Muscle layer of colon (tissue), 2 donors: ENCODE measurements around the gene XIRP2.

Experiments used
- H3K27ac ChIP-seq: one replicate; pipeline ENCODE4 v1.7.0; 2013; ENCODE audit warnings: low read depth, mild to moderate bottlenecking, low read length, moderate library complexity
- H3K27me3 ChIP-seq, 2 donors: one replicate each; pipeline ENCODE4 v1.7.0; 2013; ENCODE audit warnings: low read length in 2 of 2, mild to moderate bottlenecking in 2 of 2; ENCODE audit not compliant: insufficient read depth in 2 of 2, control insufficient read depth in 1 of 2
- H3K36me3 ChIP-seq: one replicate; pipeline ENCODE4 v1.7.0; 2013; ENCODE audit warnings: mild to moderate bottlenecking, low read length; ENCODE audit not compliant: insufficient read depth
- H3K4me1 ChIP-seq: one replicate; pipeline ENCODE4 v1.7.0; 2013; ENCODE audit warnings: mild to moderate bottlenecking, low read length; ENCODE audit not compliant: insufficient read depth
- H3K4me3 ChIP-seq, 2 donors: one replicate each; pipeline ENCODE4 v1.7.0; 2013; ENCODE audit warnings: low read length in 2 of 2, low read depth in 1 of 2, mild to moderate bottlenecking in 1 of 2, moderate library complexity in 1 of 2
- H3K9ac ChIP-seq: one replicate; pipeline ENCODE4 v1.7.0; 2013; ENCODE audit warnings: low read length
- H3K9me3 ChIP-seq: one replicate; pipeline ENCODE4 v1.7.0; 2013; ENCODE audit warnings: mild to moderate bottlenecking, low read length
- donor health status: abdominal sarcoma.
- donor health status: Adenocarcinoma of cecum.

The XIRP2 gene

DNA sequence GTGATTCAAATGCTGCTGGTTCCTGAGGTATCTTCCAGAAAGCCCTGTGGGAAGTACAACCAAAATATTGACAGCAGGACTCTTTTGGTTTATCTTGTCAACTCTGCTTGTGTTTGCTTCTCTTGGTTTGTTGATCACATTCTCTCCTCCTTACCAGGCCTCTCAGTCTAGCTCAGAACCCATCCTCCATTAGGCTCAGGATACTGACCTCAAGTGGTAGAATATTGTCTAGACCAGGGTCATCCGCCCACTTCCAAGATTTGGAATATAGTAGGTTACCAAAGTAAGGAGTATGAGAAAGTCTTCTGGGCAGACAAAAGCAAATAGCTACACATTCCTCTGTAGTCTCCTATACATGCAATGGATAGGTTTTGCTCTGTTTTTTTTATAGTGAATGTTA, 56.6 kb downstream of the XIRP2 start:
- no peak overlapping the region for H3K27ac ChIP-seq
- no peak overlapping the region for H3K9ac ChIP-seq
- H3K27me3 ChIP-seq, result no peaks in the 10 kb centered on the region
- H3K4me3 ChIP-seq, result no peak overlapping the region
- no peaks in the 10 kb centered on the region for H3K4me1 ChIP-seq
- no peaks in the 10 kb centered on the region for H3K9me3 ChIP-seq
- no peaks in the 10 kb centered on the region for H3K36me3 ChIP-seq

DNA sequence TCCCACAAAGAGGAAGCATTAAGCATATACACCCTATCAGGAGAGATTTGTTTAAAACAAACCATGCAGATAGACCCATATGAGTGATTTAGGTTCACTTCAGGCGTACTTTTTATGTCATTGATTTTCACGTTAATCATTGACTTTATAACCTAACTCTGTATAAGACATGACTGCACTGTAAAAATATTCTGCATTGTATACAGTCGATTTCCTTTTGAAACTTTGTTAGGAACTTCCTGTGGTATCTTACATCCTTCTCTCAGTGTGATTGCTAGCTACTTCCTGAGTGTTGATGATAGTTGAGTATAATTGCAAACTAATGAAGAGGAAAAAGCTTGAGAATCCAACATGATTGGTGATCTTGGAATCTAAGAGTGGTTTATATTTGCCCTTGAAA, 69.4 kb downstream of the XIRP2 start:
- Histone ChIP-seq H3K27me3 (no peaks in the 10 kb centered on the region), H3K4me1 (no peaks in the 10 kb centered on the region), H3K4me3 (no peak overlapping the region), H3K36me3 (no peaks in the 10 kb centered on the region), H3K9me3 (no peaks in the 10 kb centered on the region), H3K27ac (no peak overlapping the region), H3K9ac (no peak overlapping the region)

DNA sequence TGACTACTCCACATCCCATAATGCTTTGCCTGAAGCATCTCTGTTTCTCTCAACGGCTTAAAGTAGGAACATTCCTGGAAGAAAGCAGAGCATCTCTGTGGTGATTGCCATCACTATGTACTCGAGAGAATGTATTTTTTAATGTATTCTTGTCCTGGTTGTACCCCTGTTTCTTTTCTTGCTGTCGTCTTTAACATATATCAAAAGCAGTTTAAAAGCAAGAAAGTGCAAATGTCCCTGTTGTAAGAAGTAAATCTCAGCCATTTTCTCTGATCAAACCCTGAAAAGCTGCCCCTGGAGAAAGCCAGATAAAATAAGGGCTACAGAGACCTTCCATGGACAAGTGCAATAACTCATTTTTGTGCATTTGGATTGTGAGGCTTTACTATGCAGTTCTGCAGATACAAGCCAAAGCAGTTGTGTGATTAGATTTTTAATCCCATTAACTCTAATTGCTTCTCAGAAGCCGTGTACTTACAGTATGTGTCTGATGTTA, 70.8 kb downstream of the XIRP2 start:
- no peaks in the 10 kb centered on the region for H3K27me3 ChIP-seq
- H3K4me1 ChIP-seq, result no peaks in the 10 kb centered on the region
- no peak overlapping the region for H3K27ac ChIP-seq
- no peak overlapping the region for H3K9ac ChIP-seq
- no peaks in the 10 kb centered on the region for H3K36me3 ChIP-seq
- H3K4me3 ChIP-seq, result no peak overlapping the region
- no peaks in the 10 kb centered on the region for H3K9me3 ChIP-seq

DNA sequence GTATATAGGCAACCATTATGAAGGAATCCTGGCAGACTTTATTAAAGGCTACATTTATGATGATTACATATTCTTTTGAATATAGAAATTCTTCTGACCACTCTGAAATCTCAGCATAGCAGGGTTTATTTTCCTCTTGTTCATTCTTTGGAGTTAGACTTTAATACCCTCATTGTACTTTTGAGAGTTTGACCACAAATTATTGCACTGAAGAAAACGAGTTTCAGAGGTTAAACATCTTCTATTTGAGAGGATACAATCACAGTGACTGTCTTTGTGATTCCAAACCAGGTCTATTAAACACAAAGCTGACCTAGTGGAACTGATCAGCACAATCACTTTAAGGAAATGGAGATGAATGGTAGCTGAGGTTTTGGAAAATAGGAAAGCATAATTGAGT, 71.3 kb downstream of the XIRP2 start:
- H3K4me3 ChIP-seq, result no peak overlapping the region
- no peaks in the 10 kb centered on the region for H3K27me3 ChIP-seq
- H3K9ac ChIP-seq, result no peak overlapping the region
- H3K27ac ChIP-seq, result no peak overlapping the region
- no peaks in the 10 kb centered on the region for H3K36me3 ChIP-seq
- H3K9me3 ChIP-seq, result no peaks in the 10 kb centered on the region
- no peaks in the 10 kb centered on the region for H3K4me1 ChIP-seq

DNA sequence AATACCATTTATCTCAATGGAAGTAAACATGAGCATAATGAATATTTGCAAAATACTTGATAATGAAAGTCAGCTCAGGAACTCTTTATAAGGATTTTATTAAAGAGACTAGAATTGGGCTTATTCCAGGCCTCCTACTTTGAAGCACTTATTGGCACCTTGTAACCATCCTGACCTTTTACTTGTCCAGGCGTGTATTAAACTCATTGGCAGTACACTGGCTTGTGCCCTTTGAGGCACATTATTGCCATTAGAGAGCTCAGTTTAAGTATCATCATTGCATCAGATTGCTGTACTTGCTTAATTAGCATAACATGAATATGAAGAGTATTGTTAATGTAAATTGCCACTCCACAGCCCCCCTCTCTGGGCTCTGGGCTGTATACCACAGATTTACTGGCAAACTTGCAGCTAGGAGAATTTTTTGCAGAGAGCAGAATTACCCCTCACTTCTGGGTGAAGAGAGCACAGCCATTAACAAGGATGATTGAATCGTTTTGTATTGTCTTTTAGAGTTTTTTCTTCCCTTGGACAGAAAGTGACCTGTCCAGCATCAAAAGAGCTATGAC, 72.5 kb downstream of the XIRP2 start:
- Histone ChIP-seq H3K27me3 (no peaks in the 10 kb centered on the region), H3K9me3 (no peaks in the 10 kb centered on the region), H3K27ac (no peak overlapping the region), H3K4me1 (no peaks in the 10 kb centered on the region), H3K4me3 (no peak overlapping the region), H3K9ac (no peak overlapping the region), H3K36me3 (no peaks in the 10 kb centered on the region)

DNA sequence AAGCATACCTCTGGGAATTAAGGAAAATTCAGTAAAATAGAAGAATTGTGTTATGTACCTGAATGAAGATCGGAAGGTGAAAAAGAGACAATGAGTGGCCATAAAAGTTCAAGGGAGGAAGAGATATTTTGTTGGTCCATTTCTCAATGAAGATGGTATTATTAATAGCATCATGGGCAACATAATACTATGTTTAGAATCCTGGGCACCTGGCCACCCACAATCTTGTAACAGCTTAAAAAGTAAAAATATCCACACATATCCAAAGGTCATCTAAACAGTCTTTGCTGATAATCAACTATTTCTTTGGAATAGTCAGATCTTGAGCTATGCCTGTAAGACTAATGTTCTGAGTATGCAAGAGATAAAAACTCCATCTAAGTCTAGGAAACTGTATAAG, 73.7 kb downstream of the XIRP2 start:
- Histone ChIP-seq H3K27ac (no peak overlapping the region), H3K27me3 (no peaks in the 10 kb centered on the region), H3K9me3 (no peaks in the 10 kb centered on the region), H3K4me1 (no peaks in the 10 kb centered on the region), H3K9ac (no peak overlapping the region), H3K36me3 (no peaks in the 10 kb centered on the region), H3K4me3 (no peak overlapping the region)

DNA sequence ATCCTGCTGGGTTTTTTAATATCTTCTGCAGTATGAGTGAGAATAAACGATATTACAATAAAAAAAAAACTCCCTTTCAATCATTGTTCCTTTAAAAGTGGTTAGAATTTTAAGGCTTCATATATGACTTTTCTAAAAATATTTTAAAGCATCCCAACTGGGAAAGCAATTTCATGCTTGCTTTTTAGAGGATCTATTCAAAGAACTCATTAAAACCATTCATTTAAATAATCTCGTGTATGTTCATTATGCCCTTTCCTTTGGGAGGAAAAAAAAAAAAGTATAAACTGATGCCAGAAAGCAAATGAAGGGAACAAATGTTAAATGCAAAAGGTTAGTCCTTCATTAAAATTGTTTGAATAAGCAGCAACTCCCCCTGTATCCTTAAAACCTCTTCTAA, 81.2 kb downstream of the XIRP2 start:
- H3K4me3 ChIP-seq, result no peak overlapping the region
- H3K36me3 ChIP-seq, result no peaks in the 10 kb centered on the region
- H3K9ac ChIP-seq, result no peak overlapping the region
- H3K27me3 ChIP-seq, result no peaks in the 10 kb centered on the region
- no peaks in the 10 kb centered on the region for H3K4me1 ChIP-seq
- H3K9me3 ChIP-seq, result no peaks in the 10 kb centered on the region
- no peak overlapping the region for H3K27ac ChIP-seq

DNA sequence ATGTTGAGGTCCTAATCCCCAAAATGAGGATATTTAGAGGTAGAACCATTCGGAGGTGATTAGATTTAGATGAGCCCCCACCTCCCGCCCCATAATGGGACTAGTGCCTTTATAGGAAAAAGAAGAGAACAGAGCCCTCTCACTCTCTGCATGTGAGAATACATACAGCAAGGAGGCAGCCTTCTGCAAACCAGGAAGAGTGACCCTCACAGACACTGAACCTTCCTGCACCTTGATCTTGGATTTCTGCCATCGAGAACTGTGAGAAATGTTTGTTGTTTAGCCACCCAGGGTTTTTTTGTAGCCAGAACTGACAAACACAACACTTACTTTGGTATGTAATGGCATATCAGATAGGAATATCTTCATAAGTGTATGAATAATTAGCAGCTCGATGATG, 83.7 kb downstream of the XIRP2 start:
- H3K27ac ChIP-seq, result no peak overlapping the region
- no peak overlapping the region for H3K9ac ChIP-seq
- H3K4me1 ChIP-seq, result no peaks in the 10 kb centered on the region
- no peak overlapping the region for H3K4me3 ChIP-seq
- no peaks in the 10 kb centered on the region for H3K9me3 ChIP-seq
- H3K27me3 ChIP-seq, result no peaks in the 10 kb centered on the region
- H3K36me3 ChIP-seq, result no peaks in the 10 kb centered on the region

DNA sequence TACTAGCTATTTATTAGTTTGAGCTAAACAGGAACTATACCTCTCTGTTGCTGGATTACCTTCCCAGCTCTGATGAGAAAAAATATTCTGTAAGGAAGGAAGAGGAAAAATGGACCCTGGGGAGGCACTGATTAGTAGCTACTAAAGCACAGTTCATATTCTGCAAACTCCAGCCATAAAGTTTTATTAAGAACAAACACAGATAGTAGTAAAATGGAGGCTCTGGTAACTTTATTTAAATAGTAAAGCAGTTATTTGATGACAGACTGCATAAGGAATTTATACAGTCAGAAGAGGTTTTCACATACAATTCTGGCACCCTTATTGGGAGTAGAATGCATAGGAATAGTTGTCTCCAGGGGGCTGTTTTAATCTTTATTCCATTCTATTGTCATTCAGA, 84.1 kb downstream of the XIRP2 start:
- Histone ChIP-seq H3K4me1 (no peaks in the 10 kb centered on the region), H3K4me3 (no peak overlapping the region), H3K36me3 (no peaks in the 10 kb centered on the region), H3K9ac (no peak overlapping the region), H3K27me3 (no peaks in the 10 kb centered on the region), H3K9me3 (no peaks in the 10 kb centered on the region), H3K27ac (no peak overlapping the region)

DNA sequence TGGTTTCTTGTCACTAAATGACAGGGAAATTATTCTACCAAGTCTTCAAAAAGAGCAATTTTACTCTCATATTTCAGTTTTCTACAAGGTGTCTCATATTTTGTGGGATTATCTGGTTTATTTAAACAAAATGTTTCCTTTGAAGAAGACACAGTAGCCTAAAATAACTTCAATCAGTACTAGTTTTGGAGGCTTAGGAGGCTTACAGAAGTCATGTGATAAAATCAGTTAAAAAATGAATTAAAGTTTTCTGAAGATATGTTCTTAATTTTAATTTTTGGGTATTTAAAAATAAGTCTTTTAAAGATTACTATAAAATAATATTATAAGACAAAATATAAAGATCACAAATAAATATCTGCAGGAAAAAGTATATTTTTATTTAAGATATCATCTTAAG, 95.9 kb downstream of the XIRP2 start:
- Histone ChIP-seq H3K27ac (no peak overlapping the region), H3K9ac (no peak overlapping the region), H3K4me3 (no peak overlapping the region), H3K9me3 (peaks cover 3% of the 10 kb centered on the region), H3K36me3 (no peaks in the 10 kb centered on the region), H3K4me1 (no peaks in the 10 kb centered on the region), H3K27me3 (no peaks in the 10 kb centered on the region)

DNA sequence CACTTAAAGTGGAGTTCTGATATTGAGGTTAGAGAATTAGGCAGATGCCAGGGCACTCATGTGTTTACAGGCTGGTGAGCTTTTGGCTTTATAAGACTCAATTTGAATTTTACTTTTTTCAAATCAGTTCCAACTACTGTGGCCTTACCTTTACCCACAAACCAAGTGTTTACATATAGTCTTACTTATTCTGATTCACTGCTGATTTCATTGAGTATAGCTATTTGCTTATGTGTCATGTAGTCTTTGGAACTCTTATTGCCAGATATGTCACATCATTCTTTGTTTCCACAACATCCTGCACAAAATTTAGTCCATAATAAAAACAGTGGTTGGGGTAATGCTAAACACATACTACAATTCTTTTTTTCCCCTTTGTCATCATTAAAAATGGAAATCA, 96.5 kb downstream of the XIRP2 start:
- no peaks in the 10 kb centered on the region for H3K36me3 ChIP-seq
- no peak overlapping the region for H3K9ac ChIP-seq
- H3K27me3 ChIP-seq, result no peaks in the 10 kb centered on the region
- no peak overlapping the region for H3K27ac ChIP-seq
- peaks cover under 1% of the 10 kb centered on the region for H3K9me3 ChIP-seq
- no peak overlapping the region for H3K4me3 ChIP-seq
- H3K4me1 ChIP-seq, result no peaks in the 10 kb centered on the region

DNA sequence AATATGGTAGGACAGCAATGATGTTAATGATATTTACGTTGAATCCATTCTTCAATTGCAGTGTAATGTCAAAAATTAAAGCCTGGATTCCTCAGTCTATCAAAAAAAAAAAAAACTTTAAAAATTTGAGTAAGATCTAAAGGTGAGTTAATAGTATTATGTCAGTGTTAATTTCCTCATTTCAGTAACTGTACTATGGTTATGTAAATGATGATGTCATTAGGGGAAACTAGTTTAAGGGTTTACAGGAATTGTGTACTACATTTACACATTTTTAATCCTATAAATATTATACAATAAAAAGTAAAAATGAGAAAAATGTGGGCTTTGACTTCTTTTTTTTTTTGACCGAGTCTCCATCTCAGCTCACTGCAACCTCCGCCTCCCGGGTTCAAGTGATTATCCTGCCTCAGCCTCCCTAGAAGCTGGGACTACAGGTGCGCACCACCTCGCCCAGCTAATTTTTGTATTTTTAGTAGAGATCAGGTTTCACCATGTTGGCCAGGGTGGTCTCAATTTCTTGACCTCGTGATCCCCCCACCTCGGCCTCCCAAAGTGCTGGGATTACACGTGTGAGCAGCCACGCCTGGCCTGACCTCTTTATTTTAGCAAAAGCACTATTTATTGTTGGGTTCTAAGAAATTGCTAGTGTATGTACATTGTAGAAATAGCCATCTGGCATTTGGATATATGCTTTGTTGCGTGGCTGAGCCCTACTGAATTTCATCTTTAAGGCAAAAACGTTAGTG, 106.5 kb downstream of the XIRP2 start:
- Histone ChIP-seq H3K4me3 (no peak overlapping the region), H3K9ac (no peak overlapping the region), H3K36me3 (no peaks in the 10 kb centered on the region), H3K9me3 (no peaks in the 10 kb centered on the region), H3K27ac (no peak overlapping the region), H3K4me1 (no peaks in the 10 kb centered on the region), H3K27me3 (no peaks in the 10 kb centered on the region)
